C4-2B (cell line): ENCODE results near the gene BRD1.

Experiments used
- ZFX ChIP-seq: fragments of 450-650 bp; IDR thresholded peaks from 2 replicates; pipeline ENCODE4 v1.6.1; 2017
- TF ChIP-seq, protein P1 (sequence below): fragments of 450-650 bp; conservative IDR thresholded peaks from 2 replicates; pipeline ENCODE4 v1.5.1; 2017; ENCODE audit warnings: mild to moderate bottlenecking

DNA sequence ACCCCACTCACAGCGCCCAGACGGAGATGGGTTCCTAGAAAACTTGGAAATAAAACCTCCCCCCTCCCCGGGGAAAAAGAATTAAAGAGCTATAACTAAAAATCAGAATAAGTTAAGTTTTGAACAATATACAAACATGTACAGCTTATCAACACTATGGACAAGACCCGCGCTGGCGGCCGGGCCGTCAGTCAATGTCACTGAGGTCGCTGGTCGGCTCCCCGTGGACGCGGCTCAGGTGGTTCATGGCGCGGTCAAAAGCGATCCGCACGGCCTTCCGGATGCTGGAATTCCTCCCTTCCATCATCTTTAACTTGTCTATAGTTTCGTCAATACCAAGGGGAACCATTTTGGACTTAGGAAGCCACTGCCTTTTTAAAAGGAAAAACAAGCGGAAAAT is 53.6 kb downstream of the BRD1 start:
- TF ChIP-seq, protein P1, sequence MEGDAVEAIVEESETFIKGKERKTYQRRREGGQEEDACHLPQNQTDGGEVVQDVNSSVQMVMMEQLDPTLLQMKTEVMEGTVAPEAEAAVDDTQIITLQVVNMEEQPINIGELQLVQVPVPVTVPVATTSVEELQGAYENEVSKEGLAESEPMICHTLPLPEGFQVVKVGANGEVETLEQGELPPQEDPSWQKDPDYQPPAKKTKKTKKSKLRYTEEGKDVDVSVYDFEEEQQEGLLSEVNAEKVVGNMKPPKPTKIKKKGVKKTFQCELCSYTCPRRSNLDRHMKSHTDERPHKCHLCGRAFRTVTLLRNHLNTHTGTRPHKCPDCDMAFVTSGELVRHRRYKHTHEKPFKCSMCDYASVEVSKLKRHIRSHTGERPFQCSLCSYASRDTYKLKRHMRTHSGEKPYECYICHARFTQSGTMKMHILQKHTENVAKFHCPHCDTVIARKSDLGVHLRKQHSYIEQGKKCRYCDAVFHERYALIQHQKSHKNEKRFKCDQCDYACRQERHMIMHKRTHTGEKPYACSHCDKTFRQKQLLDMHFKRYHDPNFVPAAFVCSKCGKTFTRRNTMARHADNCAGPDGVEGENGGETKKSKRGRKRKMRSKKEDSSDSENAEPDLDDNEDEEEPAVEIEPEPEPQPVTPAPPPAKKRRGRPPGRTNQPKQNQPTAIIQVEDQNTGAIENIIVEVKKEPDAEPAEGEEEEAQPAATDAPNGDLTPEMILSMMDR = no peak
- no peak for TF ChIP-seq ZFX
